ENCODE measurements around the gene KDSR. TPM values are rescaled to one million over a fixed set of nuclear protein-coding genes. Genes with fewer than 3 reads are reported as not detected.

KDSR gene
- total and polyA plus RNA-seq, 2 experiments from 2014 or later: 26.5 to 50.7 TPM

GRCh38 chr18:63320123-63320974 lies 46.7 kb downstream of the KDSR start:
- Histone ChIP-seq H3K4me3 (peak overlapping the region; percentile 22), H3K27me3 (peaks cover 14% of the 10 kb centered on the region), H3K9me3 (ENCODE audit: low read depth) (no peaks in the 10 kb centered on the region), H3K36me3 (replicated peaks; ENCODE audit: insufficient read depth, low read depth) (no peaks in the 10 kb centered on the region), H3K4me1 (ENCODE audit: insufficient read depth) (peaks cover 13% of the 10 kb centered on the region), H3K9me2 (replicated peaks; ENCODE audit: insufficient read depth) (no peaks in the 10 kb centered on the region), H3K4me2 (peak overlapping the region; percentile 91), H3K79me2 (peaks cover 3% of the 10 kb centered on the region), H2AFZ (peak overlapping the region; percentile 92), H4K20me1 (ENCODE audit: insufficient read depth, poor library complexity, severe bottlenecking) (peaks cover 12% of the 10 kb centered on the region), H3K27ac (peak overlapping the region; percentile 63)
- DNase-seq (ENCODE audit: low spot score): peak; percentile 83
- WGBS (ENCODE audit: low lambda C conversion rate, missing lambda C conversion rate): 1% methylated on average over 31 of the region's 92 CpGs
- TF ChIP-seq EZH2 (IDR thresholded peaks at IDR 0.05; ENCODE audit: borderline replicate concordance): no peak
- TF ChIP-seq EZH2phosphoT487 (IDR thresholded peaks at IDR 0.05; ENCODE audit: low read depth, severe bottlenecking, unreplicated experiment): no peak
- peak; percentile 15 for TF ChIP-seq CTCF (IDR thresholded peaks at IDR 0.05; ENCODE audit: poor library complexity)

- under 1% methylated on average over 61 of the region's 78 CpGs for WGBS (ENCODE audit: low lambda C conversion rate, missing lambda C conversion rate)
- Histone ChIP-seq H3K79me2 (peaks cover 3% of the 10 kb centered on the region), H3K4me2 (peak within 1 kb of the TSS; percentile 91), H3K27me3 (peaks cover 14% of the 10 kb centered on the region), H2AFZ (peak within 1 kb of the TSS; percentile 92), H3K4me3 (peak within 1 kb of the TSS; percentile 71), H3K9me3 (ENCODE audit: low read depth) (no peaks in the 10 kb centered on the region), H3K9me2 (replicated peaks; ENCODE audit: insufficient read depth) (no peaks in the 10 kb centered on the region), H3K4me1 (ENCODE audit: insufficient read depth) (peaks cover 13% of the 10 kb centered on the region), H4K20me1 (ENCODE audit: insufficient read depth, poor library complexity, severe bottlenecking) (peaks cover 14% of the 10 kb centered on the region), H3K36me3 (replicated peaks; ENCODE audit: insufficient read depth, low read depth) (no peaks in the 10 kb centered on the region), H3K27ac (peak within 1 kb of the TSS; percentile 63)
- TF ChIP-seq EZH2 (IDR thresholded peaks at IDR 0.05; ENCODE audit: borderline replicate concordance): no peak
- TF ChIP-seq EZH2phosphoT487 (IDR thresholded peaks at IDR 0.05; ENCODE audit: low read depth, severe bottlenecking, unreplicated experiment): no peak
- no peak for TF ChIP-seq CTCF (IDR thresholded peaks at IDR 0.05; ENCODE audit: poor library complexity)
- peak; percentile 83 for DNase-seq (ENCODE audit: low spot score)
Observed at GRCh38 chr18:63319383-63320122, 47.5 kb downstream of the KDSR start, which contains the start of gene BCL2. Gene BCL2, minus strand, starts transcription at chr18:63319769.

- peak overlapping the region; percentile 53 for H3K27ac ChIP-seq
- H3K4me2 ChIP-seq: peak overlapping the region; percentile 91
- no peak for TF ChIP-seq EZH2 (IDR thresholded peaks at IDR 0.05; ENCODE audit: borderline replicate concordance)
- no peak for TF ChIP-seq CTCF (IDR thresholded peaks at IDR 0.05; ENCODE audit: poor library complexity)
- TF ChIP-seq EZH2phosphoT487 (IDR thresholded peaks at IDR 0.05; ENCODE audit: low read depth, severe bottlenecking, unreplicated experiment): no peak
- H3K9me2 ChIP-seq (replicated peaks; ENCODE audit: insufficient read depth): no peaks in the 10 kb centered on the region
- H3K36me3 ChIP-seq (replicated peaks; ENCODE audit: insufficient read depth, low read depth): no peaks in the 10 kb centered on the region
- peak overlapping the region; percentile 71 for H3K4me3 ChIP-seq
- no peak for DNase-seq (ENCODE audit: low spot score)
- peaks cover 14% of the 10 kb centered on the region for H4K20me1 ChIP-seq (ENCODE audit: insufficient read depth, poor library complexity, severe bottlenecking)
- H3K4me1 ChIP-seq (ENCODE audit: insufficient read depth): peaks cover 13% of the 10 kb centered on the region
- peaks cover 14% of the 10 kb centered on the region for H3K27me3 ChIP-seq
- no peaks in the 10 kb centered on the region for H3K9me3 ChIP-seq (ENCODE audit: low read depth)
- 7% methylated on average over 7 of the region's 8 CpGs for WGBS (ENCODE audit: low lambda C conversion rate, missing lambda C conversion rate)
- H3K79me2 ChIP-seq: peaks cover 3% of the 10 kb centered on the region
- H2AFZ ChIP-seq: peak overlapping the region; percentile 71
Observed at GRCh38 chr18:63318889-63319382, 48.1 kb downstream of the KDSR start.
